Measurements from ENCODE around the gene ASCL4.
"Not testable (repeated sequence)": the region's sequence is repeated elsewhere in the genome, so short reads cannot be mapped to it uniquely, and the experiment has no call there.

Gene ASCL4, protein sequence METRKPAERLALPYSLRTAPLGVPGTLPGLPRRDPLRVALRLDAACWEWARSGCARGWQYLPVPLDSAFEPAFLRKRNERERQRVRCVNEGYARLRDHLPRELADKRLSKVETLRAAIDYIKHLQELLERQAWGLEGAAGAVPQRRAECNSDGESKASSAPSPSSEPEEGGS

GRCh38 chr12:107774349-107775029 is at the start of gene ASCL4:
ASCL4 (plus strand) TSS chr12:107774704; CDS start chr12:107775219, 515 bp downstream.
- DNase-seq = no peak

- DNase-seq = not testable (repeated sequence)
Observed at GRCh38 chr12:107727327-107727726, 47.2 kb upstream of the ASCL4 start.

- DNase-seq = not testable (repeated sequence)
Observed at GRCh38 chr12:107727742-107728141, 46.8 kb upstream of the ASCL4 start.

DNA sequence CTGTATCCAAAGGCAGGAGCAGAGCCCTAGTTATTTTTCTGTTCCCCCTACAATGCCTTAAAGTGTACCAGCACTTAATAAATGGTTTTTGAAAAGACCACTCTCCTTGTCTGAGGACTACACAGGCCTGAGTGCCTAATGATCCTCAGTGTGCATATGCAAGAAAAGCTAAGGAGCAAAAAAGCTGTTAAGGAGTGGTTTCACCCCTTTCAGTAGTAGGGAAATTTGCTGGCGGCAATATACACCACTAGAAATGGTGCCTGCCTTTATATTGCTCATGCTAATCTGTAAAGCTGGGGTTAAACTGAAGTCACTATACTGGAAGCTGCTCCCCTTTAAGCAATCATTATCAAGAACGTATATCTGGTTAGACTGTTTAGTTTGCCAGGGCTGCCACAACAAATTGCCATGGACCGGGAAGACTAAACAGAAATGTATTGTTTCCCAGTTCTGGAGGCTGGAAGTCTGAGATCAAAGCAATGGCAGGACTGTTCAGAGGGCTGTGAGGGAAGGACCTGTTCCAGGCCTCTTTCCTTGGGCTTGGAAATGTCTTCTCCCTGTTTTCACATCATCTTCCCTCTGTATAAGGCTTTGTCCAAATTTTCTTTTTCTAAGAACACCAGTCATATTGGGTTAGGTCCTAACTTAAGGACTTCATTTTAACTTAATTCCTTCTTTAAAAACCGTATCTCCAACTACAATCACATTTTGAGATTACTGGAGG is 43.7 kb upstream of the ASCL4 start:
- no peak for DNase-seq

- no peak for DNase-seq
Observed at GRCh38 chr12:107731366-107731765, 43.1 kb upstream of the ASCL4 start.

GRCh38 chr12:107732365-107732764 is 42.1 kb upstream of the ASCL4 start:
- no peak for DNase-seq

- no peak for DNase-seq
Observed at GRCh38 chr12:107734139-107734538, 40.4 kb upstream of the ASCL4 start.

- DNase-seq = no peak
Observed at GRCh38 chr12:107735763-107736162, 38.7 kb upstream of the ASCL4 start.

DNA sequence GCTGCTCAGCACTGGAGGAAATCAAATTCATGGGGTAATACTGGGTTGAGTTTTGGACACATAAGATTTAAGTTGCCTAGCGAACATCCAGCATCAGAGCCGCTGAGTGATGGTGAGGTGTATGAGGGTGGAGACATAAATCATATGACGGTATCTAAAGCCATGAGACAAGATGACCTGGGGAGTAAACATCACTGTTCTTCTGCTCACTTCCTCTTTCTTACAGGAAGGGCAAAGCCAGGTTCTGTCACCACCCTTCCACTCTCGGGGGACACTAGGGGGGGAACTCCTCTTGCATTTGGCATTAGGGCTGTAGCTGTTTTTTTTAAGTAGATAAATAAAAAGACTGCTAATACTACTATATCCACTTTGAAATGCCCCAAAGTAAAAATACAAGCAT is 37.6 kb upstream of the ASCL4 start:
- no peak for DNase-seq

DNA sequence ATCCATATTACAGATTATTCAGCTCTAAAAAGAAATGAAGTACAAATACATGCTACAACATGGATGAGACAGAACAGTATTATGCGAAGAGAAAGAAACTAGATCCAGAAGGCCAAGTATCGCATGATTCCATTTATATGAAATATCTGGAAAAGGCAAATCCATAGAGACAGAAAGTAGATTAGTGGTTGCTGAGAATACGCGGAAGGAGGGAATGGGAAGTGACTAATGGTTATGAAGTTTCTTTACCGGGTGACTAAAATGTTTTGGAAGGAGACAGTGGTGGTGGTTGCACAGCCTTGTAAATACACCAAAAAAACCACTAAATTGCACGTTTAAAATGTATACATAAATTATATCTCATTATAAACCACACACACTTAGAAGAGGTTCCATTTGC is 26.0 kb upstream of the ASCL4 start:
- no peak for DNase-seq

GRCh38 chr12:107749083-107749482 is 25.4 kb upstream of the ASCL4 start:
- no peak for DNase-seq

GRCh38 chr12:107759410-107759809 is 15.1 kb upstream of the ASCL4 start:
- DNase-seq = peak; percentile 35

DNA sequence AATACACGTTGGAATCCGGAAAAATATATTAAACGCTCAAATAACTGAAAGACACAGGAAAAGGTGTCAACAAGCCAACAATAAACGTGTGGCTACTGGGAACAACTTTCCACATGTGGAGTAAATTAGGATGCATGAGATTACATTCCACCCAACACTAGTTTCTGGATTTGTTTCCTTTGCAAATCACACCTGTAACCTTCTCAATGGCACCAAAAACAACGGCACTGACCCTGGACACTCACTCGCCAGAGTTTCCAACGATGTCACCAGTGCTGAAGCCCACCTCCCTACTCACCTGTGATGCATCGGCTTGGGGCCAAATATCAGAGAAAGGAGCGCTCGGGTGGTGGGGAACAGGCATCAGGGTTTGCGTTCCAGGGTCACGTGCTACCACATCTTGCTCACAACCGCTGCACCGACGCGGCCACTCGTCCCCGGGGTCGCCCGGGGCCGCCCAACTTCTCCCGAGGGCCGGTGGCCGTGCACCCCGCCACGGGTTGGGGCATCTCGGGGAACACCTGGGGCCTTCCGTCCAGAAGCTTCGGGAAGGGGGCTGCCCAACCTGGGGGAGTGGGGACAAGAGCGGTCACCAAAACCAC is 14.2 kb upstream of the ASCL4 start:
- DNase-seq = no peak

GRCh38 chr12:107760809-107761501 is 13.5 kb upstream of the ASCL4 start, which contains the start of gene PRDM4:
PRDM4 (minus strand) TSS chr12:107761137; CDS start chr12:107760515, 622 bp downstream.
- DNase-seq = peak; percentile 92

- DNase-seq = no peak
Observed at GRCh38 chr12:107761502-107761904, 13.0 kb upstream of the ASCL4 start.

DNA sequence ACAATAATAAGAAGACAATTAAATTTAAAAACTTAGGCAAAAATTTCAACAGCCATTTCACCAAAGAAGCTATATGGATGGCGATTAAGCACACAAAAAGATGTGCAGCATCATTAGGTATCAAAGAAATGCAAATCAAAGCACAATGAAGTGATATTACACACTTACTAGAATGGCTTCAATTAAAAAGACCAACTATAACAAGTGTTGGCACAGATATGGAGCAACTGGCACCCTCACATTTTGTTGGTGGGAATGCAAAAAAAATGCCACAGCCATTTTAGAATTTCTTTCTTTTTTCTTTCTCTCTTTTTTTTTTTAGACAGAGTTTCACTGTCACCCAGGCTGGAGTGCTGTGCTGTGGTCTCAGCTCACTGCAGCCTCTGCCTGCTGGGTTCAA is 11.6 kb upstream of the ASCL4 start:
- no peak for DNase-seq

DNA sequence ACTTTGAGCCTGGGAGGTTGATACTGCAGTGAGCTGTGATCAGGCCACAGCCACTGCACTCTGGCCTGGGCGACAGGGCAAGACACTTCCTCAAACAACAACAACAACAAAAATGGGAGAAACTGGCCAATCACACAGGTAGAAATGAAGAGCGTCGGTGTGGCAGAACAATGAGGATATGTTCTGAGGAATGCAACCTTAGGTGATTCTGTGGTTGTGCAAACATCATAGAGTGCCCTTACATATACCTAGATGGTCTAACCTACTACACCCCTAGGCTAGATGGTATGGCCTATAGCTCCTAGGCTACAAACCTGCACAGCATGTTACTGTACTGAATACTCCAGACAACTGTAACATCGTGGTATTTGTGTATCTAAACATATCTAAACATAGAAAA is 9.9 kb upstream of the ASCL4 start:
- no peak for DNase-seq

DNA sequence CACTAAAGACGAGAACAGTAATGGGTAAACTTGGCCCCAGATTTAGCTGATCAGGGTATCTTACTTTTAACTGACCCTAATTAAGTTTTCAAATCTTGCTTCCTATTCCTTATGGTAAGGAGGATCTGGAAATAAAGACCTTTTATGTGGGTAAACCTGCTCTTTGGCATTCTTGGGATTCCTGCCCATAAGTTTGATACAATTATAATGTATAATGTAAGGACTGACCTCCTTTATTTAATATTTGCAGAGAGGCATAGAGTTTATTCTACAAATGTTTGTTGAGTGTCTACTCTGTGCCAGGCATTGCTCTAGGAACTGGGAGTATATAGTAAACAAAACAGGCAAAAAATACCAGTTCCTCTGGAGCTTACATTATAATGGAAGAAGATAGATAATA is 9.2 kb upstream of the ASCL4 start:
- no peak for DNase-seq

- no peak for DNase-seq
Observed at GRCh38 chr12:107767466-107767865, 7.0 kb upstream of the ASCL4 start.

DNA sequence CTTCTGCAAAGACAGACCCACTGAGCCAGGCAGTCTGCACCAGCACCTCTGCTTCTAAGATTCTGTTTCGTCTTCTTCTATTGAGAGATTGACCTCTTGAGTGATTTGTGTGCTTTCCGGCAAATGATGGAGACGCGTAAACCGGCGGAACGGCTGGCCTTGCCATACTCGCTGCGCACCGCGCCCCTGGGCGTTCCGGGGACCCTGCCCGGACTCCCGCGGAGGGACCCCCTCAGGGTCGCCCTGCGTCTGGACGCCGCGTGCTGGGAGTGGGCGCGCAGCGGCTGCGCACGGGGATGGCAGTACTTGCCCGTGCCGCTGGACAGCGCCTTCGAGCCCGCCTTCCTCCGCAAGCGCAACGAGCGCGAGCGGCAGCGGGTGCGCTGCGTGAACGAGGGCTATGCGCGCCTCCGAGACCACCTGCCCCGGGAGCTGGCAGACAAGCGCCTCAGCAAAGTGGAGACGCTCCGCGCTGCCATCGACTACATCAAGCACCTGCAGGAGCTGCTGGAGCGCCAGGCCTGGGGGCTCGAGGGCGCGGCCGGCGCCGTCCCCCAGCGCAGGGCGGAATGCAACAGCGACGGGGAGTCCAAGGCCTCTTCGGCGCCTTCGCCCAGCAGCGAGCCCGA is 703 bp downstream of the ASCL4 start:
- no peak for DNase-seq

DNA sequence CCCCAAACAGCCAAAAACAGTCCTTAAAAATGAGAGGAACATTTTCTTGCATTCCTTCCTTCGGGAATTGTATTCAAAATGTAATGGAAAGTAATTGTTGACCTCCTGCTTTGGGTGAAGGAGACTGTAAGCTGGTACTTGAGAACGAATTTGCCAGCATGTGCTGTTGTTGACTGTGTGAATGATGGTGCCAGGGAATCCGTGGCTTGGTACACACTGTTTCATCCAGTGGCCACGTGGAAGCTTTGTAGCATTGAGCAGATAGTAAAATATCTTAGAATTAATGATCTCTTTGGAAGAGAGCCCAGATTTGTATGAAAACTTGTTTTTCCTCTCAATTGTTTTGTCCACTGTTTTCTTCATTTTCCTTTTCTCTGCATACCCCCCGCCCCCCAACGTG is 1.7 kb downstream of the ASCL4 start:
- no peak for DNase-seq

DNA sequence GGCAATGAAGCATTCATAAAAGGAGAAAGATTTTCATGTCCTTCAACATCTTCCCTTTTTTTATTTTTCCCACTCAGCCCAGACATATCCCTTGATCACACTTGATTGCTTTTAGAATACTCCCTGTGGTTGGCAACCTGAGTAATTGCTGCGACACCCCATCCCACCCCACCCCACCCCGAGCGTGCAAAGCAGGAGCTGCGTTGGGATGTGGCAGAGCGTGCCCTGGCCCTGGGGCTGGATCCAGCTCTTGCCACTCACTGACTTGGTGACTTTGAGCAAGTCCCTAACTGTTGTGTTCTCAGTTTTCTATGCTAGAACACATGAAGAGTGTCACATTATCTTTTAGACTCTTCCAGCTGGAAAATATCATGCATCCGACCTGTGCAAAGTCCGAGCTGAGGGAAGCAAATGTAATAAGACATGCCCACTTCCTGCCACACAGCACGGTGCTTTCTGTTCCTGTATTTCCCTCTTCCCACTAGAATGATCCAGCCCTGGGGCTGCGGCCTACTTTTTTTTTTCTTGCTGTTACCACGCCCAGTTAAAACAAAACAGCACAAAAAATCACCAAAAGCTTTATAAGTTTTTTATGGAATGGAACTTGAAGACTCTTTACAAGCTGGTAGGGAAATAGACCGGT is 4.0 kb downstream of the ASCL4 start:
- DNase-seq = no peak

Data from NCI-H2029 (cell line).